ENCODE measurements around the gene UBASH3B.

Gene UBASH3B

DNA sequence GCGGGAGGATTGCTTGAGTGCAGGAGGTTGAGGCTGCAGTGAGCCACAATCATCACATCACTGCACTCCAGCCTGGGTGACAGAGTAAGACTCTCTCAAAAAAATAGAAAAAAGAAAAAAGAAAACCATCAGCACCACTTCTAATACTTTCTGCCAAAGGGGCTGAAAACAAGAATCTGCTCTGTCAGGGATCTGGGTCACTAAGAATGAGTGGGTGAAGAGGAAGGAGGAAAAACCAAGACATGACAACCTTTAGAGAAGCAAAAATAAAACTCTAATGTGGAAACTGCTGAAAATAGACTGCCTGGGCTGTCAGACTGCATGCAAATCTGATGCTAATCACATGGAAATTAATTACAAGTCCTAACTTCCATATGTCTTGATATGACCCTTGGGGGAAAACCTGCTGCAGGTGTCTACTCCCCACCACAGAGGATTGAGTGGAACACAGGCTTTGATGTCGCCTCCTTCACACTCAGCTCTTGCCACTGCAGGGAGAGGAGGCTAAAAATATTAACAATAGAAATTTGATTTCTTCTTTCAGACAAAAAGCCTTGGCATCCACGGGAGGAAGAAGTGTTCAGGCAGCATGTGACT lies 120.3 kb downstream of the UBASH3B start:
- no peak for DNase-seq

GRCh38 chr11:122776546-122776945 lies 121.0 kb downstream of the UBASH3B start:
- intact Hi-C loops (cut with DNase I), result no loop called here
- DNase-seq, result no peak

More for the DNA sequence above, 120.3 kb downstream of the UBASH3B start:
- intact Hi-C loops (cut with DNase I), result no loop called here

DNA sequence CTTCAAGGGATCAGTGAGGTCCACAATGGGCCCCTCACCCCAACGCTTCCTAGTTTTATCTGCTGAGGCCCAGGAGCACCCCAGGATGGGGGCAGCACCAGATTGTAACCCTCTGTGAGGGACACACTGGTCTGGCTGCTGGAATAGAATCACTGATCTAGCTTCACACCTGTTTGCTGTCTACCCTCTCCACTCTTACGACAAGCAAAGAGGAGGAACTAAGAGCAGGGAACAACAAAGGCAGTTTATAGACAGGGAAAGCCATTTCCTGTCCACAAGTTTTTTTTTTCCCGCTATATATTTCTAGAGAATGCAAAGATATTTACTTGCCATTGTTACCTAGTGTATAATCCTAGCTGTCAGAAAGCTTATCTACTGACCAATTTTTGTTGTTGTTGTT lies 121.8 kb downstream of the UBASH3B start:
- intact Hi-C loops (cut with DNase I), result no loop called here
- DNase-seq, result no peak

DNA sequence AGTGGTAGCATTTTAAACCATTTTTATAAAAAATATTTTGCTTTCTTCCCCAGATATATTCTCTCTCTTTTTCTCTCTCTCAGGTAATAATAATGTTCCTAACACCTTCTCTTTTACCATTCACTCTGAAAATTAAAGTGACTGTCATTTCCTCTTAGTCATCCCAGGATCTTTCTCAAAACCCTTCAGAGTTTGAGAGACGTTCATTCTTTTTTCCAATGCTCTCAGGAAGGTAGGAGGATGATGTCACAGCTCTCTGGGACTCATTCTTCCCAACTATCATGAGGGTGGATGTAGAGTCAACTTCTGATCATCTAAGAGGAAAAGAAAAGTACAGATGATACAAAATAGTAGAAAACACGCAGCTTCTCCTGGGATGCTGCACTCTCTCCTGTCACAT lies 122.6 kb downstream of the UBASH3B start:
- no peak for DNase-seq

DNA sequence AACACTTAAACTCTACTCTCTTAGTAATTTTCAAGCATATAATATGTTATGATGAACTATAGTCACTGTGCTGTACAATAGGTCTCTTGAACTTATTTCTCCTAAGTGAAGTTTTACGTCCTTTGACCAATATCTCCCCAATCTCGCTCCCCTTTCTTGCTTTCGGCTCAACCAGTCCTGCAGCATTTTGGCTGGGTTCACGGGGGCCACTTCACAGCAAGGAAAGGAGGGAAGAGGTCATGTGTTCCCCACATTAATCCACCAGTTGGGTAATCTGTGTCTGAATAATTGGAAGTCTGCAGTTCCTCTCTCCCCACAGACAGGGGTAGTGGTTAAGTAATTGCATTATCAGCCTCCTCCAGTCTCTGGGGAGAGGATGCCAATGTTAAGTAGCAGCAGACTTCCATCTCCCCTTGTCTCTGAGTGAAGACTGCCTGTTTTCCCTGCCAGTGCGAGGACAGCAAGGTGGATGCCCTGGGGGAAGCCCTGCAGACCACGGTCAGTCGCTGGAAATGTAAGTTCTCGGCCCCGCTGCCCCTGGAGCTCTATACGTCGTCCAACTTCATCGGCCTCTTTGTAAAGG lies 123.6 kb downstream of the UBASH3B start:
- intact Hi-C loops (cut with DNase I), result no loop called here

More for the DNA sequence above, 122.6 kb downstream of the UBASH3B start:
- intact Hi-C loops (cut with DNase I), result no loop called here

DNA sequence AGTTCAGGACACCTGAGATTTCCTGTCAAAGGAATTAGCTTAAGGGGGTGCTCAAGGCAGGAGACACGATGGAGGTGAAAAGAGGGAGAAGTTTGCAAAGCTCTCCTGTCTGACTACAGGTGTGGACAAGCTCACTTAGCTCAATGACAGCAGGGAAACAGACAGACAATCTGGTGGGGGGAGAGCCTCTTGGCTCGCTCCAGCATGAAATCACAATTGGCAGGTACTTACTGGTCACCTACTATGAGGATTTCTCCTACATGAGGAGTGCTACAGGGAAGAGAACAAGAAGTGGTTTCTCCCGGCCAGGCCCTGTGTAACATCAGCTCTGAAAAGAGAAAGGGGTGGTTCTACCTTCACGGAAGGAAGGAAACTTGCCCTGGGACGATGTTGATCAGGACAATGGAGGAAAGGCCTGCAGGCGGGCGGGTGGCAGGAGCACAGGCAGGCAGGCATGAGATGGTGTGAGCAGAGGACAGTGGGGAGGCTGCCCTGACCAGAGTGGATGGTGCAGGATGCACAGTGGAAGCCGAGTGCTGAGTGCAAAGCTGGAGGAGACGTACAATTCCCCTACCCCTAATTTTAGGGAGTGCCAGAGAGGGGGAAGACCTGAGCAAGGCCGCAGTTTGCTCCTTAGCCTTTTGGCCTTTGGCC lies 124.9 kb downstream of the UBASH3B start:
- DNase-seq, result no peak
- intact Hi-C loops (cut with DNase I), result loop anchor here (2.0 kb wide), 1 partner anchor 200 kb away; no protein-coding TSS in a partner anchor

More for the DNA sequence above, 123.6 kb downstream of the UBASH3B start:
- DNase-seq, result no peak

DNA sequence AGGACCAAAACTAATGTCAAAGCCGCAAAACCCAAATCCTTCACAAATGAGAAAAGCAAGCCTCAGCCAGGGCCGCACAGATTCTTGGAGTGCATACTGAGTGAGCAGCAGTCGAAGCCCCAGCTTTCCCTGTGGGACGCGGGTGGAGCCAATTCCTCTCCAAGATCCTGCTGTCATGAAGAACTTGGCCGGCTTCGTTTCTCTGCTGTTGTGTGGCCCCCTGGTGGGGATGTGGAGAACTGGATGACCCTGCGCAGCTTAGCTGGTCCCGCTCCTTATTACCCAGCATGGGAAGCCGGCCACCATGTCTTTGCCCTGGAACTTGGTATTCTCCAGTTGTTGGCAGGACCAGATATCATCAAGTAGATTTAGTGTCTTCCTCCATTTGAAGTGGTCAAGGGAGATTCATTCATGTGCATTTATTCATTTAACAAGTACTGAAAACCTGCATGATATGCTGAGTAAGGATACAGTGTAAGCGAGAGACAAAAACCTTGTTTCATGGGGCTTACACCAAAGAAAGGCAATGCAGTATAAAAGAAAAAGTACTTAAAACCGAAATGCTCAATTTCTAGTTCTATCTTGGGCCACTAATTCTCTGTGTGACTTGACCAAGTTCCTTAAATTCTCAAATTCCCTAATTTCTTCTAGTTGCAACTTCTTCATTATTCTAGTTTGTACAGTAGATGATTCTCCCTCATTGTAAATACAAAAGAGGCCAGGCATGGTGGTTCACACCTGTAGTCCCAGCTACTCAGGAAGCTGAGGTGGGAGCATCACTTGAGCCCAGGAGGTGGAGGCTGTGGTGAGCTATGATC lies 126.1 kb downstream of the UBASH3B start:
- intact Hi-C loops (cut with DNase I), result loop anchor here (1.0 to 2.0 kb wide), 3 partner anchors 148 to 201 kb away; no protein-coding TSS in a partner anchor
- peak; percentile 73 to 98 (median 89) for DNase-seq

DNA sequence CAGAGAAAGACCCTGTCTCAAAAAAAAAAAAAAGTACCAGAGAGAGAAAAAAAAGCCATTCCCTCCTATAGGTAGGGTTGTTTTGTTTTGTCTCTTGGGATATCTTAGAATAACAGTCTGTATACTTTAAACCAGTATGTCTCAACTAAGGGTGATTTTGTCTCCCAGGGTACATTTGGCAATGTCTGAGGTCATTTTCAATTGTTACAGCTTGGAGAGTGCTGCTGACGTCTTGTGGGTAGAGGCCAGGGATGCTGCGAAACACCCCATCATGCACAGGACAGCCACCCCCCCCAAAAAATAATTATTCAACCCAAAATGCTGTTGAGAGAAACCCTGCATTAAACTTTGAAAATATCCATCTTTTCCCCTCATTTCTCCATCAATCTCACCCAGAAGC lies 126.7 kb downstream of the UBASH3B start:
- DNase-seq, result no peak
- intact Hi-C loops (cut with DNase I), result no loop called here

GRCh38 chr11:122784325-122784955 lies 128.9 kb downstream of the UBASH3B start:
- intact Hi-C loops (cut with DNase I), result no loop called here
- DNase-seq, result no peak

DNA sequence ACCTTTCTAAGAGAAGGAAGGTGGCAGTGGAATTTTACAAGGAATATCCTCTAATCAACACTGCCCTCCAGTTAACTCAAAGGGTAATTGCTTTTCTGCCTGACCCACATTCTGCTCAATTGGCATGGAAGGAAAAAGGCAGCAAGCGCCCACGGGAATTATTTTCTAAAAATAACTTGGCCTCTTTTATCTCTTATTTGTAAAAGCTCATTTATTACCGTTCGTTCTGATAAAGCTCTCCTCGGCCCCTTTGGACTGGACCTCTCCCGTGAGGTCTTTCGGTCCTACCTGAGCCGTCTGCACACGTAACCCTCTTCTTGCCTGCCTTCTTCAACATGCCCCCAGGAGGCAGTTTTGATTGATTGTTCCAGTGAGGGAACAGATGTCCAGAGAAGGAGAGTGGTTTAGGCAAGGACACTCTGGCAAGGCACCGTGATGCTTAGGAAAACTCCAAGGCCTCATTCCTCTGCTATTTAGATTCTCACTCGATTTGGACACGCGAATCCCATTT lies 129.6 kb downstream of the UBASH3B start:
- DNase-seq, result no peak
- intact Hi-C loops (cut with DNase I), result no loop called here

DNA sequence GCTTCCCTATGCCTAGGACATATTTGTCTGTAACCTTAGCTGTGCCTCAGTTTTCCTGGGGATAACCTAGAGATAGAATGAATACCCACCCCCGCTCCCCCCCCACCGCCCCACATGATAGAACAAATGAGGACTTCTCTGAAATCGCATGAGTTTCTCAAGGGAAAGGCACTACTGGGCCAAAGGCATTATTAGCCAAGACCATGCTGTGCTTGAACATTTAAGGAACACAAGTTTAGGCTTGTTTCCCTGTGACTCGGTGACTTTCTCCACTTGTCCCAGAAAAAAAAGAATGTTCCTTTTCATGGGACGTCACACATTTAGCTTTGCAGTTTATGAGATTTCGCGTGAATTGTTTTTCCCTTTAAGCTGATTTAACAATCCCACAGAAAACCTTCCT lies 131.4 kb downstream of the UBASH3B start:
- intact Hi-C loops (cut with DNase I), result no loop called here
- DNase-seq, result no peak

DNA sequence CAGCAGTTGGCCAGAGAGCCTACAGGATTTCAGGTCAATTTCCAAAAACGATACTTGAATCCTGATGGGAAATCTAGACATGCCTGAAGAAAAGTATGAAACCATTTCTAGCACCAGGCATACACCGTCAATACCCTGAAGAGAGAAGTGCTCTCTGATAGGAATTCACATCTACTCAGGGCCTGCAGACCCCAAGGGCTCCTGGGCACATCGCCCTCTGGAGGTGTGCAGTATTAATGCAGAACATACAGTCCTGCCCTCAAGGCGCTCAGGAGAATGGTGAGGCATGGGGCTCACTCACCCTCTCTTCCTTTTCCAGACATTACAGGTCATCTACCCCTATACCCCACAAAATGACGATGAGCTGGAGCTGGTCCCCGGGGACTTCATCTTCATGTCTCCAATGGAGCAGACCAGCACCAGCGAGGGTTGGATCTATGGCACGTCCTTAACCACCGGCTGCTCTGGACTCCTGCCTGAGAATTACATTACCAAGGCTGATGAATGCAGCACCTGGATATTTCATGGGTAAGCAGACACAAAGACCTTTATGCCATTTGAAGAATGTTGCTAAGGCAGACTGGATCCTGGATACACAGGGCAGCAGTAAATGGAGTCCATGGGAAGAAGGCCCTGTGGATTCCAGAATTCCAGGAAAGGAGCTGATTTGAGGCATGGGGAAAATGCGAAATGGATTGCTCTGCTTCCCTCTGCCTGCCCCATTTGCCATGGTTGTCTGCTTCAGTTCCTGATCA lies 133.4 kb downstream of the UBASH3B start:
- intact Hi-C loops (cut with DNase I), result no loop called here
- no peak for DNase-seq

DNA sequence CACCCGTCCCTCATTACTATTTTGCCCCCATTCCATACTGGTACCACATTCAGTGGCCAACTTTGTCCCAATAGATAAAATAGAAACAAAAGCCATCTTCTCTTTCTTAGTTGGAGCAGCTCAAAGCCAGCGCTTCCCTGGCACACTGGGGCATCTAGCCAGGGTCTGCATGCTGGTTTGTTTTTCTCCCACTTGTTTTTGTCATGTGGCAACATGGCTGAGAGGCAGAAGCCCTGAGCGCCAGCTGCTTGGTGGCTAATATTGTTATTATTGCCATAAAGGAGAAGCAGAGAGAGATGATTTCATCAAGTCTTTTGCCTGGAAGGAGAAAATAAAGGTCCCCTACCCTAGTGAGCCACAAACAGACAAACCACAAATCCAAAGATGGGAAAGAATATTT lies 134.4 kb downstream of the UBASH3B start:
- intact Hi-C loops (cut with DNase I), result loop anchor here (10.0 kb wide), 1 partner anchor 65 kb away; no protein-coding TSS in a partner anchor
- DNase-seq, result no peak

DNA sequence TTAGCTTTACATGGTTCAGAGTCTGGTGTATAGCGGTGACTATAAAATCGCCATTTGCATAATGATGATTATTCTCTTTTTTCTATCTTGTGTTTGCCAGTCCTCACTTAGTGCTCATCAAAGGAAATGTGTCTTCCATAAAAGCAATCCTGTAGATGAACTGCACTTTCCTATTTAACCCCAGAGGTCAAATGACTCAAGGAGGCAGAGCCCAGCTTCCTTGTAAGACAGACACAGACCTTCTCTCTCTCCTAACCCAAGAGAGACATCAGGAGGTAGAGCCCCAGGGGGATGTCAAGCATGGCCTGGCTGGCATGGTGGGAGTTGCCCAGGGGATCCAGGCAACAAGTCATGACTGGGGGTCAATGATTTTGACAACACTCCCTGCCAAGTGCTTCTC lies 135.9 kb downstream of the UBASH3B start:
- DNase-seq, result no peak
- intact Hi-C loops (cut with DNase I), result loop anchor here (10.0 kb wide), 1 partner anchor 63 kb away; no protein-coding TSS in a partner anchor

DNA sequence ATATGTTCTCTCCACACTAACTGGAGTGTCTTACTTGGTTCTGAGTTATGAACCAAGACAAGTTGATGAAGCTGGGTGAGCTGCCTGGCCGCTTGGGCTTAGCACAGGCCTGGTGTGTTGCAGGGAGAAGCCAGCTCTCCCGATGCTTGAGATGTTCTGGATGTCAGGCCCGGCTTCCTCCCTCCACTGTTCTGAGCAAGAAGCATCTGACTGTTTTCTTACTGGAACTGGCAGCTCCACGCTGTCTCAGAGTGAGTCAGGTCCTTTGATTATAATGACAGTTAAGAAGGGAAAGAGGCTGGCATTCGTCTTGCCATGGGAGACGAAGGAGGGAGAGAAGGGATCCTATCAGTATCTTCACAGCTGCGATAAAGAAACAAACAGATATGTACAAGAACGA lies 136.3 kb downstream of the UBASH3B start:
- intact Hi-C loops (cut with DNase I), result loop anchor here (10.0 kb wide), 1 partner anchor 63 kb away; no protein-coding TSS in a partner anchor
- DNase-seq, result peak in 4 of 10 donors; percentile 19 to 87 (median 59)

- DNase-seq, result no peak
- intact Hi-C loops (cut with DNase I), result loop anchor here (10.0 kb wide), 1 partner anchor 61 kb away; no protein-coding TSS in a partner anchor
Observed at GRCh38 chr11:122793515-122793914, 138.0 kb downstream of the UBASH3B start.

- intact Hi-C loops (cut with DNase I), result loop anchor here (10.0 kb wide), 1 partner anchor 59 kb away; no protein-coding TSS in a partner anchor
- no peak for DNase-seq
Observed at GRCh38 chr11:122795307-122795706, 139.8 kb downstream of the UBASH3B start.

DNA sequence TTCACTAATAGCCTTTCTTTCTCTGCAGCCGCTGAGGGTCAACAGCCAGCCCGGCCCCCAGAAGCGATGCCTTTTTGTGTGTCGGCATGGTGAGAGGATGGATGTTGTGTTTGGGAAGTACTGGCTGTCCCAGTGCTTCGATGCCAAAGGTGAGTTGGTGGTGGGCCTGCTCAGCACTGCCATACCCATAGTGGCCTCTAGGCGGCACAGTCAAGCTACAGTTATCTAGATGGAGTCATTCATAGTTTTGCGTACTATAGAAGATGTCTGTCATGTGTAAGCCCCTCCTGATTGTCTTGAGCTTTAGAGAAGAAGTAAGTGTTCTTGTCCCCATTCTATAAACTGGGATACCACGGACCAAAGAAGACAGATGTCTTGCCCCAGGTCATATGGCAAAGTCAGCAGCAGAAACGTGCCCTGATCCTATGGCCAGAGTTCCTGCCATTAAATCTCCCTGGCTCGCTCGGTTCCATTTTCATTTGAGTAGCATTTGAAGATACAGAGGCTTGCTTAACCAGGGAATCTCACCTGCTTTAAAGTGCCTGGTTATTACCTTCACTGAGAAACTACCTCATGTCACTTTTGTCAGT lies 140.7 kb downstream of the UBASH3B start:
- intact Hi-C loops (cut with DNase I), result loop anchor here (10.0 kb wide), 1 partner anchor 59 kb away; no protein-coding TSS in a partner anchor
- peak in 4 of 10 donors; percentile 13 to 39 (median 28) for DNase-seq

DNA sequence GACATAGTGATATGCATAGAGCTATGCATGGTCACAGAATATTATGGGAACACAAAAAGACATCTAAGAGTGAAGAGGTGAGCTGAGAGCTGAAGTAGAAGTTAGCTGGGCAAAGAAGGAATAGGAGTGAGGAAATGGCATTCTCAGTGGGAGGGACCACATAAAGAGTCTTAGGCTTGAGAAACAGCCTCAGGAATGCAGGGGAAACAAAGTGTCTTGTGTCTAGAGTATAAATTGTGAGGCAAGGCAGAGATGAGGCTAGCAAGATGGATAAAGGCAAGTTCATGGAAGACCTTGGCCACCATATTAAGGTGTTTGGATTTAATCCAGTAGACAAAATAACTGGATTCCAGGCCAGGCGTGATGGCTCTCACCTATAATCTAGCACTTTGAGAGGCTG lies 142.1 kb downstream of the UBASH3B start:
- intact Hi-C loops (cut with DNase I), result loop anchor here (10.0 kb wide), 1 partner anchor 57 kb away; no protein-coding TSS in a partner anchor
- no peak for DNase-seq
